GM23338 (cell line): ENCODE data around the gene PALLD. TPM values are rescaled to one million over a fixed set of nuclear protein-coding genes. Genes with fewer than 3 reads are reported as not detected.

Source experiments
- ATAC-seq: fragments of 200-7000 bp; cut with Tn5 transposase; 3 replicates; pipeline ENCODE4 v1.9.1; 2020
- DNase-seq: peaks from one replicate; pipeline ENCODE4 v3.0.0-alpha.2; 2015; ENCODE audit warnings: low spot score
- H2AFZ ChIP-seq: fragments of 200-600 bp; sonication (generic); 2 replicates; pipeline ENCODE4 v1.8.0; 2016; ENCODE audit warnings: antibody characterized with exemption, mild to moderate bottlenecking, moderate library complexity
- H3F3A ChIP-seq: fragments of 200-600 bp; sonication (generic); replicated peaks from 2 replicates; pipeline ENCODE4 v1.8.0; 2017; ENCODE audit warnings: antibody characterized with exemption, mixed run types, low read depth
- H3K27ac ChIP-seq: fragments of 200-600 bp; sonication (generic); 2 replicates; pipeline ENCODE4 v1.6.1; 2016; ENCODE audit warnings: low read depth
- H3K27me3 ChIP-seq: fragments of 200-600 bp; sonication (generic); 2 replicates; pipeline ENCODE4 v1.8.0; 2016; ENCODE audit warnings: mild to moderate bottlenecking, mixed run types, moderate library complexity; ENCODE audit not compliant: insufficient read depth
- H3K36me3 ChIP-seq: fragments of 200-600 bp; sonication (generic); 2 replicates; pipeline ENCODE4 v1.8.0; 2016; ENCODE audit warnings: mild to moderate bottlenecking; ENCODE audit not compliant: insufficient read depth
- H3K4me1 ChIP-seq: fragments of 200-600 bp; sonication (generic); 2 replicates; pipeline ENCODE4 v1.8.0; 2016; ENCODE audit warnings: mild to moderate bottlenecking, moderate library complexity; ENCODE audit not compliant: insufficient read depth
- H3K4me2 ChIP-seq: fragments of 200-600 bp; sonication (generic); 2 replicates; pipeline ENCODE4 v1.7.1; 2017; ENCODE audit warnings: mixed run types
- H3K4me3 ChIP-seq: fragments of 200-600 bp; sonication (generic); 2 replicates; pipeline ENCODE4 v1.6.1; 2016; ENCODE audit warnings: mixed run types
- H3K79me2 ChIP-seq: fragments of 200-600 bp; sonication (generic); replicated peaks from 2 replicates; pipeline ENCODE4 v1.8.0; 2017; ENCODE audit warnings: mild to moderate bottlenecking; ENCODE audit not compliant: insufficient read depth
- H3K9me2 ChIP-seq: fragments of 200-600 bp; sonication (generic); 2 replicates; pipeline ENCODE4 v1.8.0; 2017; ENCODE audit not compliant: insufficient read depth
- H4K20me1 ChIP-seq: fragments of 200-600 bp; sonication (generic); replicated peaks from 2 replicates; pipeline ENCODE4 v1.8.0; 2017; ENCODE audit warnings: mild to moderate bottlenecking; ENCODE audit not compliant: insufficient read depth
- H3K27ac Mint-ChIP-seq: 2 replicates; pipeline ENCODE4 v1.8.0; 2020; ENCODE audit warnings: inconsistent platforms, mild to moderate bottlenecking, moderate library complexity, mixed read lengths
- H3K27me3 Mint-ChIP-seq: 3 replicates; pipeline ENCODE4 v1.8.0; 2022; ENCODE audit warnings: low read depth, mild to moderate bottlenecking, moderate library complexity, mixed read lengths, inconsistent platforms; ENCODE audit not compliant: insufficient read depth, poor library complexity
- H3K36me3 Mint-ChIP-seq: 3 replicates; pipeline ENCODE4 v1.8.0; 2021; ENCODE audit warnings: low read depth, mild to moderate bottlenecking, inconsistent platforms, moderate library complexity, mixed read lengths
- H3K4me1 Mint-ChIP-seq: 3 replicates; pipeline ENCODE4 v1.8.0; 2020; ENCODE audit warnings: mild to moderate bottlenecking, inconsistent platforms, mixed read lengths
- H3K4me3 Mint-ChIP-seq: 3 replicates; pipeline ENCODE4 v1.8.0; 2021; ENCODE audit warnings: moderate library complexity, mild to moderate bottlenecking, inconsistent platforms, mixed read lengths
- H3K9me3 Mint-ChIP-seq: 3 replicates; pipeline ENCODE4 v1.8.0; 2020; ENCODE audit warnings: moderate library complexity, mild to moderate bottlenecking, inconsistent platforms, mixed read lengths
- CREB1 ChIP-seq: fragments of 250-450 bp; sonication (Bioruptor Pico); IDR thresholded peaks from 2 replicates; pipeline ENCODE4 v1.5.0; 2020; ENCODE audit warnings: low read depth, mild to moderate bottlenecking, moderate library complexity
- CTCF ChIP-seq, 2 experiments: fragments of 200-600 bp in 1 of 2; sonication (generic) in 1 of 2; conservative IDR thresholded peaks; 2 replicates each; pipeline versions ENCODE4 v1.5.1 to v1.6.1; 2016 to 2017; ENCODE audit warnings: antibody characterized with exemption in 2 of 2, low read depth in 2 of 2, mild to moderate bottlenecking in 2 of 2, moderate library complexity in 1 of 2
- ETS1 ChIP-seq: IDR thresholded peaks from 2 replicates; pipeline ENCODE4 v1.6.1; 2016; ENCODE audit warnings: antibody characterized with exemption
- EZH2phosphoT487 ChIP-seq: fragments of 200-600 bp; sonication (generic); IDR thresholded peaks from one replicate; pipeline ENCODE4 v1.8.1; 2018; ENCODE audit warnings: antibody characterized with exemption; ENCODE audit not compliant: unreplicated experiment
- NANOG ChIP-seq: IDR thresholded peaks from 2 replicates; pipeline ENCODE4 v1.6.1; 2016; ENCODE audit warnings: antibody characterized with exemption, borderline replicate concordance
- REST ChIP-seq: IDR thresholded peaks from one replicate; pipeline ENCODE4 v1.6.1; 2018; ENCODE audit warnings: antibody characterized with exemption; ENCODE audit not compliant: unreplicated experiment
- STAT1 ChIP-seq: IDR thresholded peaks from one replicate; pipeline ENCODE4 v1.6.1; 2016; ENCODE audit warnings: antibody characterized with exemption; ENCODE audit not compliant: unreplicated experiment
- ZNF114 ChIP-seq: fragments of 250-450 bp; sonication (Bioruptor Pico); IDR thresholded peaks from 2 replicates; pipeline ENCODE4 v1.5.0; 2020; ENCODE audit warnings: mild to moderate bottlenecking, moderate library complexity
- ZNF331 ChIP-seq: fragments of 250-450 bp; sonication (Bioruptor Pico); IDR thresholded peaks from 2 replicates; pipeline ENCODE4 v1.5.0; 2020; ENCODE audit warnings: low read depth, mild to moderate bottlenecking, moderate library complexity
- ZNF462 ChIP-seq: fragments of 250-450 bp; sonication (Bioruptor Pico); IDR thresholded peaks from 2 replicates; pipeline ENCODE4 v1.5.0; 2020; ENCODE audit warnings: mild to moderate bottlenecking, moderate library complexity
- polyA plus RNA-seq: library from polyadenylated mRNA; unstranded; fragments of >200 nt; fragmentation: Nextera tagmentation; extraction: Ambion mirVana; gene quantifications from 2 replicates; pipeline ENCODE4 v1.2.1, GENCODE V29; 2016
- total RNA-seq: library from RNA; depleted of rRNA; stranded (reverse); fragments of >200 nt; shearing (Covaris generic); gene quantifications from 2 replicates; pipeline ENCODE4 v1.2.3, GENCODE V29; 2014

PALLD gene
- total and polyA plus RNA-seq, 2 experiments from 2014 or later: 13.1 to 30.2 TPM

GRCh38 chr4:168499241-168499640 lies 2.4 kb downstream of the PALLD start:
- Histone ChIP-seq H3F3A (no peaks in the 10 kb centered on the region), H3K27me3 (no peaks in the 10 kb centered on the region), H3K4me3 (no peak overlapping the region), H3K9me2 (0 out of 2 replicates have a peak, but pooled peaks cover 2% of the 10 kb centered on the region), H2AFZ (no peak overlapping the region), H3K4me1 (peaks cover 14% of the 10 kb centered on the region), H3K27ac (no peak overlapping the region), H4K20me1 (no peaks in the 10 kb centered on the region), H3K36me3 (no peaks in the 10 kb centered on the region), H3K4me2 (no peak overlapping the region), H3K79me2 (no peaks in the 10 kb centered on the region)
- no peak for ATAC-seq
- Mint-ChIP-seq H3K27ac (no peak overlapping the region), H3K36me3 (no peaks in the 10 kb centered on the region), H3K27me3 (peaks cover 1% of the 10 kb centered on the region), H3K4me3 (no peak overlapping the region), H3K9me3 (no peaks in the 10 kb centered on the region), H3K4me1 (peaks cover 30% of the 10 kb centered on the region)
- TF ChIP-seq ZNF114: no peak
- no peak for TF ChIP-seq EZH2phosphoT487
- no peak for TF ChIP-seq ZNF462
- no peak for TF ChIP-seq REST
- TF ChIP-seq CREB1 (CRISPR knock-in tag): no peak
- no peak for TF ChIP-seq ZNF331 (CRISPR knock-in tag)
- no peak for TF ChIP-seq CTCF (conservative IDR thresholded peaks at IDR 0.05; ENCODE audit: low read depth in 2 of 2)
- TF ChIP-seq STAT1: no peak
- TF ChIP-seq ETS1: no peak
- no peak for TF ChIP-seq NANOG
- no peak for DNase-seq
